GM23338 (cell line): Measurements from ENCODE around the gene IKZF3.

ENCODE experiments used
- EZH2 ChIP-seq: fragments of 200-600 bp; sonication (generic); IDR thresholded peaks from one replicate; pipeline ENCODE4 v1.8.0; 2017; ENCODE audit warnings: antibody characterized with exemption, mild to moderate bottlenecking, low read depth; ENCODE audit not compliant: unreplicated experiment
- JUNB ChIP-seq: IDR thresholded peaks from one replicate; pipeline ENCODE4 v1.6.1; 2016; ENCODE audit warnings: antibody characterized with exemption; ENCODE audit not compliant: unreplicated experiment
- REST ChIP-seq: IDR thresholded peaks from one replicate; pipeline ENCODE4 v1.6.1; 2018; ENCODE audit warnings: antibody characterized with exemption; ENCODE audit not compliant: unreplicated experiment
- TF ChIP-seq, protein P1 (sequence below), 2 experiments: fragments of 200-600 bp in 1 of 2; sonication (generic) in 1 of 2; conservative IDR thresholded peaks; 2 replicates each; pipeline versions ENCODE4 v1.5.1 to v1.6.1; 2016 to 2017; ENCODE audit warnings: antibody characterized with exemption in 2 of 2, low read depth in 2 of 2, mild to moderate bottlenecking in 2 of 2, moderate library complexity in 1 of 2
- TF ChIP-seq, protein P2 (sequence below): IDR thresholded peaks from 2 replicates; pipeline ENCODE4 v1.6.1; 2016; ENCODE audit warnings: antibody characterized with exemption

DNA sequence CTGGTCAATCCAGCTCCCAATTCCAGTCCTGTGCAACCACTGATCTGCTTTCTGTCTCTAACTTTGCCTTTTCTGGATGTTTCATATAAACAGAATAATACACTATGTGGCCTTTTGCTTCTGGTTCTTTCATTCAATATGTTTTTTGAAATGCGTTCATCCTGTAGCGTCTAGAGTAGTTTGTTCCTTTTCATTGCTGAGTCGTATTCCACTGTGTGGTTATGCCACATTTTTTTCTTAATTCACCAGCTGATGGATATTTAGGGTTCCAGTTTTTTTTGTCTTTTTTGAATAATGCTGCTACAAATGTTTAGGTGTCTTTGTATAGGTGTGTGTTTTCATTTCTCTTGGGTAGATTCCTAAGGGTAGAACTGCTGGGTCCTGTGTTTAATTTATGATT is 131.5 kb downstream of the IKZF3 start:
- TF ChIP-seq, protein P1, sequence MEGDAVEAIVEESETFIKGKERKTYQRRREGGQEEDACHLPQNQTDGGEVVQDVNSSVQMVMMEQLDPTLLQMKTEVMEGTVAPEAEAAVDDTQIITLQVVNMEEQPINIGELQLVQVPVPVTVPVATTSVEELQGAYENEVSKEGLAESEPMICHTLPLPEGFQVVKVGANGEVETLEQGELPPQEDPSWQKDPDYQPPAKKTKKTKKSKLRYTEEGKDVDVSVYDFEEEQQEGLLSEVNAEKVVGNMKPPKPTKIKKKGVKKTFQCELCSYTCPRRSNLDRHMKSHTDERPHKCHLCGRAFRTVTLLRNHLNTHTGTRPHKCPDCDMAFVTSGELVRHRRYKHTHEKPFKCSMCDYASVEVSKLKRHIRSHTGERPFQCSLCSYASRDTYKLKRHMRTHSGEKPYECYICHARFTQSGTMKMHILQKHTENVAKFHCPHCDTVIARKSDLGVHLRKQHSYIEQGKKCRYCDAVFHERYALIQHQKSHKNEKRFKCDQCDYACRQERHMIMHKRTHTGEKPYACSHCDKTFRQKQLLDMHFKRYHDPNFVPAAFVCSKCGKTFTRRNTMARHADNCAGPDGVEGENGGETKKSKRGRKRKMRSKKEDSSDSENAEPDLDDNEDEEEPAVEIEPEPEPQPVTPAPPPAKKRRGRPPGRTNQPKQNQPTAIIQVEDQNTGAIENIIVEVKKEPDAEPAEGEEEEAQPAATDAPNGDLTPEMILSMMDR (conservative IDR thresholded peaks at IDR 0.05; ENCODE audit: low read depth in 2 of 2), result no peak
- TF ChIP-seq REST (no peak), EZH2 (no peak), JUNB (no peak)
- TF ChIP-seq, protein P2, sequence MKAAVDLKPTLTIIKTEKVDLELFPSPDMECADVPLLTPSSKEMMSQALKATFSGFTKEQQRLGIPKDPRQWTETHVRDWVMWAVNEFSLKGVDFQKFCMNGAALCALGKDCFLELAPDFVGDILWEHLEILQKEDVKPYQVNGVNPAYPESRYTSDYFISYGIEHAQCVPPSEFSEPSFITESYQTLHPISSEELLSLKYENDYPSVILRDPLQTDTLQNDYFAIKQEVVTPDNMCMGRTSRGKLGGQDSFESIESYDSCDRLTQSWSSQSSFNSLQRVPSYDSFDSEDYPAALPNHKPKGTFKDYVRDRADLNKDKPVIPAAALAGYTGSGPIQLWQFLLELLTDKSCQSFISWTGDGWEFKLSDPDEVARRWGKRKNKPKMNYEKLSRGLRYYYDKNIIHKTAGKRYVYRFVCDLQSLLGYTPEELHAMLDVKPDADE, result no peak
